T-helper 2 cell treated with Interferon-gamma antibody and Interleukin-4, amounts not matched to agents 100 ng/mL and 5 ng/mL, for 36 hours (primary cell): Measurements from ENCODE around the gene SRP19. TPM values are rescaled to one million over a fixed set of nuclear protein-coding genes. Genes with fewer than 3 reads are reported as not detected.
"Not testable (repeated sequence)": the region's sequence is repeated elsewhere in the genome, so short reads cannot be mapped to it uniquely, and the experiment has no call there.

Source experiments
- intact Hi-C: fragments of 100-400 bp; cut with micrococcal nuclease; formaldehyde crosslinking; loops from one replicate; pipeline ENCODE4 v1.15.1; 2023
- total RNA-seq: library from RNA; stranded (reverse); gene quantifications from 2 replicates; pipeline ENCODE4 v1.2.3, GENCODE V29; 2022

SRP19 gene
- total RNA-seq, 1 donor from 2014 or later: 67.3 TPM

DNA sequence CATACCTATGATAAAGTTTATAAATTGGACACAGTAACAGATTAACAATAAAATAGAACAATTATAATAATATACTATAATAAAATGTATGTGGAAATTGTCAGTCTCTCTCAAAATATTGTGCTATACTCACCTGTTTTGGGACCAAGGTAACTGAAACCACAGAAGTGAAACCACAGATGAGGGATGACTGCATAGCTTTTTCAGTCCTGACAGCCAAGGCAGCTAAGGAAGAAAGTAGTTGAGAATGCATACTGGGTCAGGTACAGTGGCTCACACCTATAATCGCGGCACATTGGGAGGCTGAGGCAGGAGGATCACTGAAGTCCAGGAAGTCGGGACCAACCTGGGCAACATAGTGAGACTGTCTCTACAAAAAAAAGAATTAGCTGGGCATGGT, 8.9 kb downstream of the SRP19 start:
- intact Hi-C loops: no loop called here

DNA sequence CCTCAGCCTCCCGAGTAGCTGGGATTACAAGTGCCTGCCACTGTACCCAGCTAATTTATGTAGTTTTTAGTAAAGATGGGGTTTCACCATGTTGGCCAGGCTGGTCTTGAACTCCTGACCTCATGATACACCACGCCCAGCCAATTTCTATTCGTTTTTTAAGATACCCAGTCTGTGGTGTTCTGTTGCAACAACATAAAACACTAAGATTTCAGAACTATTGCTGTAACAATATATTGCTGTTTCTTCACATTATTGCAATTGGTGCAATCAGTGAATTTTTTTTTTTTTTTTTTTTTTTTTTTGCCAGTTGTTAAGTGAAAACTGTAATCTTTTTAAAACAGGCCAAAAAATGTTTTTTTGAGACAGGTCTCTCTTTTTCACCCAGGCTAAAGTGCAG, 9.9 kb downstream of the SRP19 start:
- intact Hi-C loops: no loop called here

DNA sequence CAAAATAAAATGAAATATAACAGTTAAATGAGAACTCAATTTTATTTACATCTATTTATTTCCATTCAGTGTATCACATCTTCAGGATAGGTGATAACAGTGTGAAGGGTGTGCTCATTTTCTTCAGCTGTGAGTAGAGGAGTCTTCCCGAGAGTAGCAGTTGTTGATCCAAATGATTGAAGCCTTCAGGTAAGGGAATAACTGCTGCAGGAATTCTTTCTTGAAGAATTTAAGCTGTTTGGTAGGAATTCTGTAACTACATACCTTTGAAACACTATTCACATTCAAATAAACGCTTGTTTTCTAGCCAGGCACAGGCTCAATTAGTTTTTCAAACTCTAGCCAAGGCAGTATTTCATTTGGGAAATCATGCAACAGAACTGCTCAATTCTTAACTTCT, 15.3 kb downstream of the SRP19 start:
- intact Hi-C loops: loop anchor here (5.0 kb wide), 1 partner anchor 86 kb away; no protein-coding TSS in a partner anchor

DNA sequence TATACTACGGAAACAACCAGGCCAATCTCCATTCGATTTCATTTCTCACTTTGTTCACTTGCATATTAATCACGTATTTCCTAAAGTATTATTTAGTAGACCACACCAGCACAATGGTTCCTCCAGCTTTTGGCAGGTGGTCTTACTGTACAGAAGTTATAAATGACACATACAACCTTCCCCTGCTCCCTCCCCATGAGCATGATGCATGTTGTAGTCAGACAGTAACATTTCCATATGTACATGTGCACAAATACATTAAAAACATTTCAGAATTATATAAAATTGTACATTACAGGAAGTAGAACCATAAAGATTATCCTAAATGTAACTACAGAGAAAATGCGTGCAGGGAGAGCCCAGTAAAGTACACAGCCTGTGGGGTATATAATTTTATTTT, 17.0 kb downstream of the SRP19 start:
- intact Hi-C loops: loop anchor here (2.0 to 5.0 kb wide), 3 partner anchors 17 to 84 kb away; partner anchors contain the start of genes REEP5 and SRP19

DNA sequence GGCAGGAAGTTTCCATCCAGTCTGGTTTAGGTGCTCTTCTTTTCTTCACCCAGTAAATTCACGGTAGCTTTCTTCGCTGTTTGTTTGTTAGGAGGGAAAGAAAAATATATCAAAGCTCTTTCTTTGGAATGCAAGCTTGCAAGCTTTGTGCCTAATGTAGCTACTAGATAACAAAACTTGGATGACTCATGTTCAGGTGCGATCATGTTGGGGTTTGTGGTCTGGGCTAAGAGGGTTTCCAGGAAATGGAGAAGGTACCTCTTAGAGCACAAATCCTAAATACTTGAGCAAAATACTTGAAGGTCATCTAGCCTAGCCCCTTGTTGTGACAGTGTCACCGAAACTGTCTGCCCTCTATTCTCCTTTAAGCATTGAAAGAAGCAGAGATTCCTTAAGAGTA, 17.7 kb downstream of the SRP19 start:
- intact Hi-C loops: loop anchor here (2.0 to 5.0 kb wide), 3 partner anchors 18 to 84 kb away; partner anchors contain the start of genes REEP5 and SRP19

DNA sequence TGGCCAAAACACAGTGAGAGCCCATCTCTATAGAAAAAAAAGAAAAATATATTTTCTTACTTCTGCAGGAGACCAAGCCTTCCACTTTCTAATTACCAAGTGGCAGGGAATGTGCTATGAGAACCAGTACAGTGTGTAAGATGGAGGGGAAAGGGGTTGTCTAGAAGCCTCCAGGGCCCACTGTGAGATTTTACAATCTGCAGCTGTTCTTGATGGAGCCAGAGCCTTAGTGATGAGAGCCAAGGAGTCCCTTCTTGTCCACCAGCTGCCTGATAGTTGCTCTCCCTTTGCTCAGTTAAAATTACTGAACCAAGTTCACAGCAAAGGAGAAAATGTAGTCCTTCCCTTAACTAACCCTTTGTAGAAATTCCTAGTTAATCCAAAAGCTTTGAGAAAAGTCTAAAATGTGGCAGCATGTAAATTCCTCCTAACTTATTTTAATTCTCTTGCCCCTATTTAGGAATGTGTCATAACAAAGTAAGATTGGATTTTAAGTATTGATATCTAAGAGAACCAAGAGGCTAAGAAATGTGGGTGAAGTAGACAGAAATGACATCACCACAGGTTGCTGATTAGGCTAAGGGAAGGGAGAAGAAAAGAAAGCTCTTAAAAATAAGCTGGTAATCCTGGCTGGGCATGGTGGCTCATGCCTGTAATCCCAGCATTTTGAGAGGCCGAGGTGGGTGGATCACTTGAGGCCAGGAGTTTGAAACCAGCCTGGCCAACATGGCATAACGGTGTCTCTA, 19.3 kb downstream of the SRP19 start:
- intact Hi-C loops: no loop called here

DNA sequence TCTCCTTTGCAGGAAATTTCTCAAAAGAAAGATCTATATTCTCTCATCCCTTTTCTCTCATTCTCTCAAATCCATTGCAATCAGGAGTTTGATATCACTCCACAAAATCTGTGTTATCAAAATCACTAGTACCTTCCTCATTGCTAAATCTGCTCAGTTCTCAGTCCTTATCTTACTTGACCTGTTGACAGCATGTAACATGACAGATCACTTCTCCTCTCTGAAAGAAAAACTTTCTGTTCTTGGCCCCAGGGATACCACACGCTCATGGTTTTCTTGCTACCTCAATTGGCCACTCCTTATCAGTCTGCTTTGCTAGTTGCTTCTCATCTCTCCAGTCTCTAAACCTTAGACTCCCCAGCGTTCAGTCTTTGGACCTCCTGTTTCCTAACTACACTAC, 22.1 kb downstream of the SRP19 start:
- intact Hi-C loops: no loop called here

DNA sequence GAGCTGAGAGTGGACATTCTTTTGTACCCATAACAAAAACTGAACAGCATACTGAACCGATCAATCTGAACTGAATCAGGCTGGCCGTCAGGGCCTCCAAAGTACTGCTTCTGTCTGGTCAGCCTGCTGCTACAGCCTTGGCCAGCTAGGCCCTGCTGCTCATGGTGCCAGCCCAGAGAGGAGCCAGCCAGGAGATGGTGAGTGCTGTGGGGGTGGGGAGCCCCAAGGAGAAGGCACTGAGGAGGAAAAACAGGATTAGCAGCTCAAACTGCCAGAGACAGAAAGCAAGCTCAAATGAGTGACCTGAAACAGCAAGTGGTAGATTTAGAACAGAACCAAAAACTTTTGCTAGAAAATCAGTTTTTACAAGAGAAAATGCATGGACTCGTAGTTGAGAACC, 23.9 kb downstream of the SRP19 start:
- intact Hi-C loops: no loop called here

DNA sequence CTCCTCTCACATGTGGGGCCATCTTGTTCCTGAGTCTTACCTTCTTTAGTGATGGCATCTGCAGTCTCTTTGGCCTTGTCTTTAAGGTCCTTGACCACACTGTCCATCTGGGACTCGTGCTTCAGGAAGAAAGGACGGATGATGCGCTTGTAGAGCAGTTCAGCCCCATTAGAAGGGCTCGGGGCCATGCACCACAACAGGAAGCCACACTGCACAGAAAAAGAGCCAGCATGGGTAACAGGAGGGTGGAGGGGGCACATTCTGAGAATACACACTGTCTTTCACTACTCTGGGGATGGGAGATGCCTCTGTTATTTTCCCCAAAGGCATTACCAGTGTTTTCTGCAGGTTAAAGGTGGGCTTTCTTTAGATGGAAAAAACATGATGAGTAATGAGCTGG, 25.9 kb downstream of the SRP19 start:
- intact Hi-C loops: no loop called here

DNA sequence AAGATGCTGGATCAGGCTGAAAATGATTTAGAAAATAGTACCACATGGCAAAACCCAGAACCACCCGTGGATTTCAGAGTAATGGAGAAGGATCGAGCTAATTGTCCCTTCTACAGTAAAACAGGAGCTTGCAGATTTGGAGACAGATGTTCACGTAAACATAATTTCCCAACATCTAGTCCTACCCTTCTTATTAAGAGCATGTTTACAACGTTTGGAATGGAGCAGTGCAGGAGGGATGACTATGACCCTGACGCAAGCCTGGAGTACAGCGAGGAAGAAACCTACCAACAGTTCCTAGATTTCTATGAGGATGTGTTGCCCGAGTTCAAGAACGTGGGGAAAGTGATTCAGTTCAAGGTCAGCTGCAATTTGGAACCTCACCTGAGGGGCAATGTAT, 31.0 kb downstream of the SRP19 start:
- intact Hi-C loops: not testable (repeated sequence)

DNA sequence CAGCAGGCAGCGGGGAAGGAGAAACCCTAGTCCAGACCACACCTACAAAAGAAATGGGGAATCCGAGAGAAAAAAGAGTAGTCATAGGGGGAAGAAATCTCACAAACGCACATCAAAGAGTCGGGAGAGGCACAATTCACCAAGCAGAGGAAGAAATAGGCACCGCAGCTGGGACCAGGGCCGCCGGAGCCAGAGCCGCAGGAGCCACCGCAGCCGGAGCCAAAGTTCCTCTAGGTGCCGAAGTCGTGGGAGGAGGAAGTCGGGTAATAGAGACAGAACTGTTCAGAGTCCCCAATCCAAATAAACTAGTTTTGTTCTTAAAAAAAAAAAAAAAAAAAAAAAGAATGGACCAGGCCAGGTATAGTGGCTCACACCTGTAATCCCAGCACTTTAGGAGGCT, 31.7 kb downstream of the SRP19 start:
- intact Hi-C loops: no loop called here

DNA sequence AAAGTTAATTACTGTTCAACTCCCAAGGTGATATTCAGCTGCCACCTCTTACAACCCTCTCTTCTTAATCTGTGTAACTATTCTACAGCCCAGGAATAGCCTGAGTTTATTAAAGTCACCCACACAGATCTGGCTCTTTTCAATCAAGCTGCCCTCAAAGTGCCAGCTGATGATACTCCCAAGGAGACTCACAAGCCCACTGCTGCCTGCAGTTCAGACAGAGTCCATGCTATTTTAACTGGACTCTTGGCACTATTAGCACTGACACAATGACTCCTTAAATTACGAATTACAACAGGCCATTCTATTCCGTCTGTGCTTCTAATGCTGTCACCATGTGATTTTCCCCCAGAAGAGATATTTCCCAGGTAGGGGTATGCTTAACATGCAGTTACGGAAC, 34.6 kb downstream of the SRP19 start:
- intact Hi-C loops: no loop called here

DNA sequence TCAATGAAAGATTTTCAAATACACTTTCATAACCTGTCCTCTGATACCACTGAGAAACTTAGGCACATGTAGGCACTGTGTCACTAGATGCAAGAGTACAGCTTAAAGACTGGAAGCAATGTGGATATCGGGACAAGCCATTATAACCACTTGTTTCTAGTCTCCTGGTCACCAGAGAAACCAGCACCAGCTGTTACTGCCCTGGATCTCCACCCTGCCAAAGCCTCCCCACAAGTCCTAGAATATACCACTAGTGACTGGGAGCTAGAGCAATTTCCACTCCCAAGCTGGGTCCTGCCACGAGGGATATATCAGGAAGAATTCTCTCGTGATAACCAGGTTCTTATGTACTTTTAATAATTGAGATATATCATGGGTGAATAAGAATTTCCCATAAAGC, 41.5 kb downstream of the SRP19 start:
- intact Hi-C loops: no loop called here

DNA sequence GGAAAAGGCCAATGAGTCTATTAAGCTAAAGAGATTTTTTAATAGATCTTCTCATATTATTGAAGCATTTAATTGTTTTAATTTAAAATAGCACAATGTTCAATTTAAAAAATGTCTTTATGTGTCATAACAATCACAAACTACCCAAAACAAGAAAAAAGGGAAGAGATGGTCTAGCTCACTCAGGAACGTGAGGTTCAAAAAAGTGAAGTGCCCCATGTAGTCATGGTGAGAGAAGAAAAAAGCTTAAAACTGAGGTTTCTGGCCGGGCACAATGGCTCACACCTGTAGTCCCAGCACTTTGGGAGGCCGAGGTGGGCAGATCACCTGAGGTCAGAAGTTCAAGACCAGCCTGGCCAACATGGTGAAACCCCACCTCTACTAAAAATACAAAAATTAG, 43.9 kb downstream of the SRP19 start:
- intact Hi-C loops: not testable (repeated sequence)

DNA sequence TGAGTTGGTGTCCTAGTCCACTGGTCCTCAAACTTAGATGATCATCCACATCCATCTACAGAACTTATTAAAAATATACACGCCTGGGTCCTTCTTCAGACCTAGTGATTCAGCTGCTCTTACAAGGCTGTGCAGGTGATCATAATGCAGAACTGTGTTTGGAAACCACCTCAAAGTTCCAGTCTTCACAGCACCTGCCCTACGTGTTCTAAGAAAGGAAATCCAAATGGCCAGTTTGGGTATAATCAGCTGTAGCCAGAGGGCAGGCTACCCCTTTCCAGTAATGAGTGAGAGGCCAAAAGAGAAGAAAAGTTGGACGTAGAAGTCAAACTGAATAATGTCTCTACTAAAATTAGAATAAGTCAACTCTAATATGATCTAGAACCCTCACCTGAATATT, 45.5 kb downstream of the SRP19 start:
- intact Hi-C loops: no loop called here

DNA sequence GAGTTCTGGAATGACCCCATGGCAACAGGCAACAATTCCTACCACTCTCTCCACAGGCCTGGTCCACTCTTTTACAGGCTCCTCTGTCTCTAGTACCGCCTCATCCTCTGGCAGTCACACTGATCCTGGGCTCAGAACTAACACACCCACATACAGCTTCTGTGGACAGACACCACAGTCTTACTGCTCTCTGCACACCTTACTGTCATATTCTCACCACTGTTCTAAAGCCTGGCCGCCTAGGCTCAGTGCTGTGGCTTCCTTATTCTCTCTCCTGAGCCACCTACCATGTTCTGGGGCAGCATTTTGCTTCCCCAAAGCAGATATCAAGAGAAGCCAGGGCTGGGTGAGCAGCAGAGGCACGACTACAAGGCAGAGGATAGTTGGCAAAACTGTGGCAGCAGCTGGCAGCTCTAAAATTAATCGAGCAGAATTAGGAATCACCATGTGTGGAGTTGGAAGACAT, 46.1 kb downstream of the SRP19 start:
- intact Hi-C loops: no loop called here

DNA sequence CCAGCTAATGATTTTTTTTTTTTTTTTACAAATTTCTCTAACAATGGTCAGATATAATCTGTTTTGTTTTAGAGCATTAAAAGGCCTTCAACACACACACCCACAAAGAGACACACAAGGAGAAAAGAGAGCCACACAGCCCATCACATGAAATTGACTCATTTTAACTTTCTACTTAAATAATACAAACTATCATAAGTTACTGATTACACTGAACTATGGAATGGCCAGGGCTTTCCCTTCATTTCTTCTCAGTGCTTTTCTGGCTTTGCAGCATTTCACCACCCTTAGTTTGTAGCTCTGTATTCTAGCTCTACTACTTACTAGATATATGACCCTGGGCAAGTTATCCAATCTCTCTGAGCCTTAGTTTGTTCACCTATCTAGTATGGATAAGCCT, 47.8 kb downstream of the SRP19 start:
- intact Hi-C loops: no loop called here

DNA sequence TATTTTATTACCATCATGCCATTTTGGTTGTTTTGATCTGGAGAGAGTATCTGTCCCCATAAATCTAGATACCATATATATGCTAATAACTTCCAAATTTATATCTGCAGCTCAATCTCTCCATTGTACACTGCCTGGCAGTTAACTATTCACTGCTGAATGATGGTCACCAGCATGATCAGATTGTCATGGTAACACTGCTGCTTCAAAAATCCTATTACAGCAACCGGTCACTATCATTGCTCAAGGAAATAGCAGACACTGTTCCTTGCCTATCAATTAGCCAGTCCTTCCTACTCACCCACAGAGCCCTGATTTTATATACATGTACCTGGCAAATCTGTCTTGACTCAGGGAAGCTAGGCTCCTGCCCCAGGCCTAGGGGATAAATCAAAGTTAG, 49.4 kb downstream of the SRP19 start:
- intact Hi-C loops: no loop called here

DNA sequence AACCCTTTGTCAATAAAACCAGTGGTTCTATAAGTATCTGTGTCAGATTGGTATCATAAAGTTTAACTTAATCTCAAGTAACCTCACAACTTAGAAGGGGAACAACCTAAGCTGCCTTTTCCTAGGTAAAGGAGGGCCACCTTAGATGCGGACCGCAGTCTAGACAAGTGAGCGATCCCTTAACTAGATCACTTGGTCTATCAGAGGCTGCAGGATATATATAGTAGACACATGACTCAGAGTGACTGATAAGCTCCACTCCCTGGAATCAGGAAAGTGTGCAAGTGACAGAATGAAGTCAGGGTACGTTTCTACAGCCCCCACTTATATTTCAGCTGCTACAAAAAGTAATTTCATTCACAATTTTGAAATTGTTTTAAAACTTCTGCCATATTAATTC, 53.5 kb downstream of the SRP19 start:
- intact Hi-C loops: no loop called here

DNA sequence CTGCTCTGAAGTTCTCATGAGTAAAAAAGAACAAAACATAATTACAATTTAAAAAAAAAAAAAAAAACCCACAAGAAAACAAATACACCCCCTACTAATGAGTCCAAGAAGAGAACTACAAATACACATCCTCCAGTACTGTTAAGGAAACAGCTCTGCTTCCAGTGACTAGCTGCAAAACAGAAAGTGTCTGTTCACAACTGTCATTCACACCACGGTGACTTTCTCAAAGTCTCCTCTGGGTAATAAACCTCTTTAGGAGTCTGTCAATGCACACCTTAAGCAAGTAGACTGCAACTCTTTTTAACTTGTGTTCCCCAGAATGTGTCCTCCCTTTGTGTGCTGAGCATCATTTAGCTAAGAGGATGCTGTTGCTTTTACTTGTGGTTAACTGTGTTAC, 54.7 kb downstream of the SRP19 start:
- intact Hi-C loops: no loop called here

DNA sequence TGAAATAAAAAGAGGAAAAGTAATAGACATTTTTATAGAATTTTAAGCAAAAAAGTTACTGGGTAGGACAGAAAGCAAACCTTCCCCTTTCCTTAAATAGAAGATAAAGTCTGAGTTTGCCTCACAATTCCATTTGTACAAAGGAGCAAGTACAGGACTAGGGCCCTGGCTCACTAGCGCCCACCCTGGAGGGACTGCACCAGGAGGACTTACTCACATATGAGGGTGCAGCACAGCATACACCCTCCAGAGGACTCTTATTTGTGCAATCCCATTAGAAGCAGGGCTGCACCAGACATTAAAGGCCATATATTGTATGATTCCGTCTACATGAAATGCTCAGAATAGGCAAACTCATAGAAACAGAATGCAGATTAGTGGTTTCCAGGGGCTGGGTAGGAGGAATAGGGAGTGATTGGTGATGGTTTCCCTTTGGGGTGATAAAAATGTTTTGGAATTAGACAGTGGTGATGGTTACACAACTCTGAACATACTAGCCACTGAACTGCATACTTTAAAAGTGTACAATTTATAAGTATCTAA, 56.4 kb downstream of the SRP19 start:
- intact Hi-C loops: no loop called here

DNA sequence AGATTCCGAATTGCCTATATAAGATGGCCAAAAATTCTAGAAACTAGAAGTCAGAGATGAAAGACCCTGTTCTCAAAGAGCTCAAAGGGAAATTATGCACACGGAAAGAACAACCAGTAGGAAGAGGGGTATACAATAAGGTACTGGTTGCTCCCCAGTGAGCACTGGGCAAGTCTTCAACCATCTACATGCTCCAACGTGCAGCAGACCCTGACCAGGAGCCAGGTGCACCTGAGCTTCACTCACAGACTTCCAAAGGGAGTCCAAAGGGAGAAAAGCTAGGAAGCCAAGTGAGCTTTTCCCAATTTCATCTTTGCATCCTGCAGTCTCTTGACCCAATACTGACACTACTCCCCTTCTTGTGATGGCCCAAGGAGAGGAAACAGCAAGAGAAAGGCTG, 57.0 kb downstream of the SRP19 start:
- intact Hi-C loops: no loop called here

DNA sequence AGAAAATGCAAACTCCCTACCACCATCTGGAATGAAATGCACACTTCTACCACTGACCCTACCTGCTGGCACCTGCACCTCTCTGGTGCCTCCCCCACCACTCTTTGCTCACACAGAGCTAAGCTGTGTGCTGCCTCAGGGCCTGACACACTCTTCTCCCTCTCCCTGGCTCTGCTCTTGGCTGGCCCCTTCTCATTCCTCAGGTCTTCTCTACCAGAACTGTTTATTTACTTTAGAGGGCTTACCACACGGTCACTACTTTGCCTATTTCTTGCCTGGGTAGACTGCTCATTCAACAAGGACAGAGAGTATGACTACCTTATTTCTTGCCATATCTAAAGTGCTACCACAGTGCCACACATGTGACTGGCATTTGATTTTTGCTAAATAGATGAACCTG, 57.6 kb downstream of the SRP19 start:
- intact Hi-C loops: no loop called here
